Measurements from ENCODE around the gene SLC41A3. TPM values are rescaled to one million over a fixed set of nuclear protein-coding genes. Genes with fewer than 3 reads are reported as not detected.

Gene SLC41A3
- total and polyA plus RNA-seq, 2 of the 8 experiments (the other 6 are each of a cell fraction or from before 2014, with no cell fraction given): 30.2 to 56.4 TPM

GRCh38 chr3:126125341-126125740 is 41.4 kb upstream of the SLC41A3 start:
- Histone ChIP-seq H2BK12ac (ENCODE audit: low read depth, low read length) (no peak overlapping the region), H3K9me3 (ENCODE audit: insufficient read depth in 2 of 2, low read depth in 1 of 2, low read length in 1 of 2) (no peaks in the 10 kb centered on the region), H3K27me3 (replicated peaks in 1 of 4; ENCODE audit: control insufficient read depth in 3 of 4, extremely low read depth in 1 of 4, insufficient read depth in 3 of 4, low read length in 3 of 4) (no peaks in the 10 kb centered on the region), H4K5ac (ENCODE audit: insufficient read length, low read depth, low read length) (no peak overlapping the region), H3K4ac (replicated peaks; ENCODE audit: insufficient read length, low read depth, low read length) (no peak overlapping the region), H2BK120ac (replicated peaks; ENCODE audit: low read depth, low read length) (no peak overlapping the region), H4K20me1 (replicated peaks in 1 of 2; ENCODE audit: control insufficient read depth in 1 of 2, insufficient read depth in 2 of 2, low read length in 2 of 2) (no peaks in the 10 kb centered on the region), H3K23me2 (ENCODE audit: low read depth, low read length) (no peaks in the 10 kb centered on the region), H3K4me3 (ENCODE audit: extremely low read depth in 1 of 4, insufficient read depth in 2 of 4, low read depth in 3 of 4, low read length in 4 of 4) (no peak overlapping the region), H4K91ac (replicated peaks; ENCODE audit: insufficient read length, low read length) (peak overlapping the region; percentile 2), H3K14ac (ENCODE audit: insufficient read length) (no peak overlapping the region), H3K18ac (ENCODE audit: extremely low read depth, low read length) (no peak overlapping the region), H4K8ac (ENCODE audit: extremely low read depth, insufficient read depth, low read length) (no peak overlapping the region), H3K36me3 (ENCODE audit: control insufficient read depth in 2 of 4, insufficient read depth in 4 of 4, low read length in 3 of 4) (no peaks in the 10 kb centered on the region), H3K56ac (replicated peaks; ENCODE audit: insufficient read length, low read depth, low read length) (no peak overlapping the region), H2BK5ac (ENCODE audit: low read depth, low read length) (no peak overlapping the region; the same call in 1 of the 2 replicates), H2AK5ac (ENCODE audit: low read depth, low read length) (no peak overlapping the region; the same call in 1 of the 2 replicates), H3K4me2 (ENCODE audit: insufficient read depth in 1 of 2, low read depth in 2 of 2, low read length in 2 of 2) (no peak overlapping the region), H3K9ac (replicated peaks in 1 of 4; ENCODE audit: extremely low read depth in 1 of 4, low read depth in 3 of 4, low read length in 3 of 4) (no peak overlapping the region), H2AFZ (ENCODE audit: low read length) (no peak overlapping the region), H3K79me2 (ENCODE audit: control insufficient read depth in 1 of 2, insufficient read depth in 2 of 2, low read length in 2 of 2) (no peaks in the 10 kb centered on the region), H2BK15ac (ENCODE audit: low read length) (peak overlapping the region; percentile 81; the same call in 1 of the 2 replicates), H2BK20ac (ENCODE audit: low read length) (peak overlapping the region; percentile 48; the same call in 1 of the 2 replicates), H3K23ac (ENCODE audit: insufficient read length) (no peak overlapping the region), H3K27ac (ENCODE audit: low read depth, low read length) (no peak overlapping the region), H3K4me1 (replicated peaks in 1 of 4; ENCODE audit: control insufficient read depth in 3 of 4, insufficient read depth in 4 of 4, low read length in 3 of 4) (peaks cover 0 to 11% (median 6%) of the 10 kb centered on the region in 4 experiments; a peak in 5 of 7 replicates), H3K79me1 (ENCODE audit: low read depth, low read length) (no peaks in the 10 kb centered on the region)
- no peak for TF ChIP-seq TCF12 (IDR thresholded peaks at IDR 0.05; ENCODE audit: low read depth, low read length)
- POLR2A ChIA-PET (ENCODE audit: partially characterized antibody): interaction anchor here (1.2 to 1.6 kb wide), 3 partner anchors 8 to 25 kb away, joined by 3 to 4 read pairs (median 3); no protein-coding TSS in a partner anchor
- CTCF ChIA-PET (ENCODE audit: partially characterized antibody): interaction anchor here (0.6 to 4.5 kb wide), 7 partner anchors 8 to 481 kb away, joined by 3 to 30 read pairs (median 4); no protein-coding TSS in a partner anchor
- FAIRE-seq: no peak
- DNase-seq (ENCODE audit: low read depth in 1 of 2, low spot score in 2 of 2): no peak
- 82% methylated on average over 4 of the region's 5 CpGs; no CpG with 5 or more reads in 1 of the 2 experiments for WGBS, 2 experiments (ENCODE audit: extremely low coverage in 1 of 2, insufficient coverage in 1 of 2, insufficient read length in 1 of 2, insufficient replicate concordance in 2 of 2, low coverage in 1 of 2, low lambda C conversion rate in 2 of 2, missing lambda C conversion rate in 1 of 2)
